ENCODE measurements around the gene EPYC. TPM values are rescaled to one million over a fixed set of nuclear protein-coding genes. Genes with fewer than 3 reads are reported as not detected.

Gene EPYC
- total and polyA plus RNA-seq, 2 experiments from 2014 or later, result not detected

- Mint-ChIP-seq H3K27me3 (ENCODE audit: insufficient read depth, low read depth, poor library complexity) (peaks cover 2% of the 10 kb centered on the region), H3K36me3 (ENCODE audit: low read depth) (no peaks in the 10 kb centered on the region), H3K4me3 (no peak overlapping the region), H3K9me3 (no peaks in the 10 kb centered on the region), H3K4me1 (peaks cover 16% of the 10 kb centered on the region), H3K27ac (no peak overlapping the region)
- no peak overlapping the region for H3K4me2 ChIP-seq
- peaks cover 12% of the 10 kb centered on the region; the same call in 1 of the 2 replicates for H3K4me1 ChIP-seq (ENCODE audit: insufficient read depth)
- no peak overlapping the region for H2AFZ ChIP-seq
- no peaks in the 10 kb centered on the region for H3K9me2 ChIP-seq (ENCODE audit: insufficient read depth)
- H4K20me1 ChIP-seq (replicated peaks; ENCODE audit: insufficient read depth), result no peaks in the 10 kb centered on the region
- H3K36me3 ChIP-seq (ENCODE audit: insufficient read depth), result no peaks in the 10 kb centered on the region
- H3K27me3 ChIP-seq (ENCODE audit: insufficient read depth), result no peaks in the 10 kb centered on the region
- no peaks in the 10 kb centered on the region for H3F3A ChIP-seq (replicated peaks; ENCODE audit: low read depth)
- H3K79me2 ChIP-seq (replicated peaks; ENCODE audit: insufficient read depth), result no peaks in the 10 kb centered on the region
- no peak for TF ChIP-seq REST (IDR thresholded peaks at IDR 0.05; ENCODE audit: unreplicated experiment)
- no peak for TF ChIP-seq ZNF114 (CRISPR knock-in tag; IDR thresholded peaks at IDR 0.05)
- no peak for TF ChIP-seq JUNB (IDR thresholded peaks at IDR 0.05; ENCODE audit: unreplicated experiment)
- no peak for TF ChIP-seq CTCF (conservative IDR thresholded peaks at IDR 0.05; ENCODE audit: low read depth in 2 of 2)
- no peak for TF ChIP-seq POLR2AphosphoS5 (IDR thresholded peaks at IDR 0.05; ENCODE audit: low read depth)
- no peak for TF ChIP-seq EZH2 (IDR thresholded peaks at IDR 0.05; ENCODE audit: low read depth, unreplicated experiment)
- TF ChIP-seq STAT1 (IDR thresholded peaks at IDR 0.05; ENCODE audit: unreplicated experiment), result no peak
- TF ChIP-seq ZNF462 (CRISPR knock-in tag; IDR thresholded peaks at IDR 0.05), result no peak
- TF ChIP-seq ETS1 (IDR thresholded peaks at IDR 0.05), result no peak
- TF ChIP-seq EZH2phosphoT487 (IDR thresholded peaks at IDR 0.05; ENCODE audit: unreplicated experiment), result no peak
- no peak for TF ChIP-seq NANOG (IDR thresholded peaks at IDR 0.05; ENCODE audit: borderline replicate concordance)
- TF ChIP-seq CREB1 (CRISPR knock-in tag; IDR thresholded peaks at IDR 0.05; ENCODE audit: low read depth), result no peak
- TF ChIP-seq ZNF331 (CRISPR knock-in tag; IDR thresholded peaks at IDR 0.05; ENCODE audit: low read depth), result no peak
- no peak for DNase-seq (ENCODE audit: low spot score)
- H3K4me3 ChIP-seq, result no peak overlapping the region
- no peak overlapping the region for H3K27ac ChIP-seq (ENCODE audit: low read depth)
- ATAC-seq, result no peak
Observed at GRCh38 chr12:90969851-90970250, 34.9 kb downstream of the EPYC start.
